H1 (cell line): ENCODE results near the gene SURF2. TPM values are rescaled to one million over a fixed set of nuclear protein-coding genes. Genes with fewer than 3 reads are reported as not detected.

Source experiments
- CTCF ChIA-PET: fragments of 300-600 bp; sonication (Branson Sonifier 250); formaldehyde crosslinking; loops from one replicate; lab custom pipeline; 2021; ENCODE audit not compliant: partially characterized antibody; lab: Charles Lee
- POLR2A ChIA-PET: fragments of 300-600 bp; sonication (Branson Sonifier 250); formaldehyde crosslinking; loops from one replicate; lab custom pipeline; 2021; ENCODE audit warnings: inconsistent platforms; ENCODE audit not compliant: partially characterized antibody; lab: Charles Lee
- DNase-seq, 2 experiments: peaks; one replicate each; pipeline versions ENCODE4 v3.0.0 to v3.0.0-alpha.2; 2010 to 2022; ENCODE audit warnings: low spot score in 2 of 2, low read depth in 1 of 2, mixed read lengths in 1 of 2
- FAIRE-seq: peaks from 2 replicates; lab custom pipeline; 2011; peaks lifted over from hg19 to GRCh38; lab: Jason Lieb, UNC
- H2AFZ ChIP-seq: 2 replicates; pipeline ENCODE4 v1.8.1; 2012; ENCODE audit warnings: low read length, inconsistent platforms
- H2AK5ac ChIP-seq: 2 replicates; pipeline ENCODE4 v1.6.1; 2013; ENCODE audit warnings: low read depth, low read length
- H2BK120ac ChIP-seq: replicated peaks from 2 replicates; pipeline ENCODE3; 2013; ENCODE audit warnings: low read depth, low read length, inconsistent platforms
- H2BK12ac ChIP-seq: 2 replicates; pipeline ENCODE4 v1.6.1; 2013; ENCODE audit warnings: low read depth, low read length
- H2BK15ac ChIP-seq: 2 replicates; pipeline ENCODE4 v1.6.1; 2013; ENCODE audit warnings: low read length
- H2BK20ac ChIP-seq: 2 replicates; pipeline ENCODE4 v1.6.1; 2013; ENCODE audit warnings: low read length
- H2BK5ac ChIP-seq: 2 replicates; pipeline ENCODE4 v1.6.1; 2013; ENCODE audit warnings: low read depth, low read length
- H3K14ac ChIP-seq: 2 replicates; pipeline ENCODE4 v1.6.1; 2013; ENCODE audit warnings: inconsistent platforms; ENCODE audit not compliant: insufficient read length
- H3K18ac ChIP-seq: 2 replicates; pipeline ENCODE4 v1.6.1; 2013; ENCODE audit warnings: low read length; ENCODE audit errors: extremely low read depth
- H3K23ac ChIP-seq: 2 replicates; pipeline ENCODE4 v1.6.1; 2013; ENCODE audit warnings: inconsistent platforms; ENCODE audit not compliant: insufficient read length
- H3K23me2 ChIP-seq: 2 replicates; pipeline ENCODE4 v1.6.1; 2013; ENCODE audit warnings: low read depth, low read length
- H3K27ac ChIP-seq: 2 replicates; pipeline ENCODE4 v1.6.1; 2011; ENCODE audit warnings: low read depth, low read length, inconsistent platforms
- H3K27me3 ChIP-seq, 4 experiments: replicated peaks in 1 of 4; 1 replicate in 1 of 4; 2 replicates in 3 of 4; pipeline versions ENCODE4 v1.6.1 to v1.8.1; 2011 to 2013; ENCODE audit warnings: low read length in 3 of 4, mild to moderate bottlenecking in 3 of 4, inconsistent platforms in 2 of 4, mixed read lengths in 2 of 4, moderate library complexity in 1 of 4; ENCODE audit not compliant: control insufficient read depth in 3 of 4, insufficient read depth in 3 of 4; ENCODE audit errors: extremely low read depth in 1 of 4
- H3K36me3 ChIP-seq, 4 experiments: 2 replicates each; pipeline versions ENCODE4 v1.6.1 to v1.8.1; 2011 to 2013; ENCODE audit warnings: mild to moderate bottlenecking in 4 of 4, low read length in 3 of 4, moderate library complexity in 2 of 4, control low read depth in 1 of 4, inconsistent platforms in 1 of 4; ENCODE audit not compliant: insufficient read depth in 4 of 4, control insufficient read depth in 2 of 4
- H3K4ac ChIP-seq: replicated peaks from 2 replicates; pipeline ENCODE3; 2013; ENCODE audit warnings: low read length, low read depth, mixed read lengths, inconsistent platforms; ENCODE audit not compliant: insufficient read length
- H3K4me1 ChIP-seq, 4 experiments: replicated peaks in 1 of 4; 1 replicate in 1 of 4; 2 replicates in 3 of 4; pipeline versions ENCODE4 v1.6.1 to v1.8.1; 2011 to 2013; ENCODE audit warnings: low read length in 3 of 4, inconsistent platforms in 2 of 4, mixed read lengths in 1 of 4; ENCODE audit not compliant: insufficient read depth in 4 of 4, control insufficient read depth in 3 of 4
- H3K4me2 ChIP-seq, 2 experiments: 2 replicates each; pipeline versions ENCODE4 v1.6.1 to v1.8.1; 2011 to 2013; ENCODE audit warnings: low read depth in 2 of 2, low read length in 2 of 2, control low read depth in 1 of 2, inconsistent platforms in 1 of 2, mild to moderate bottlenecking in 1 of 2; ENCODE audit not compliant: insufficient read depth in 1 of 2
- H3K4me3 ChIP-seq, 4 experiments: fragments of 200-600, 300-600 bp in 1 of 4; sonication (generic), shearing (Covaris generic), sonication (Bioruptor Twin) in 1 of 4; 2 replicates each; pipeline versions ENCODE4 v1.5.1 to v1.8.1; 2011 to 2016; ENCODE audit warnings: low read length in 4 of 4, low read depth in 3 of 4, control low read depth in 2 of 4, inconsistent platforms in 2 of 4, mild to moderate bottlenecking in 2 of 4, mixed read lengths in 1 of 4, moderate library complexity in 1 of 4; ENCODE audit not compliant: insufficient read depth in 2 of 4; ENCODE audit errors: extremely low read depth in 1 of 4
- H3K56ac ChIP-seq: replicated peaks from 2 replicates; pipeline ENCODE3; 2013; ENCODE audit warnings: low read depth, mild to moderate bottlenecking, mixed read lengths, low read length, inconsistent platforms; ENCODE audit not compliant: insufficient read length
- H3K79me1 ChIP-seq: 2 replicates; pipeline ENCODE4 v1.6.1; 2013; ENCODE audit warnings: low read depth, low read length, control low read depth
- H3K79me2 ChIP-seq, 2 experiments: 2 replicates each; pipeline versions ENCODE4 v1.6.1 to v1.8.1; 2012 to 2013; ENCODE audit warnings: low read length in 2 of 2, mild to moderate bottlenecking in 2 of 2, inconsistent platforms in 1 of 2; ENCODE audit not compliant: insufficient read depth in 2 of 2, control insufficient read depth in 1 of 2
- H3K9ac ChIP-seq, 4 experiments: replicated peaks in 1 of 4; 1 replicate in 1 of 4; 2 replicates in 3 of 4; pipeline versions ENCODE4 v1.6.1 to v1.8.1; 2011 to 2013; ENCODE audit warnings: low read depth in 3 of 4, low read length in 3 of 4, control low read depth in 2 of 4, mild to moderate bottlenecking in 2 of 4, moderate library complexity in 2 of 4, inconsistent platforms in 1 of 4; ENCODE audit errors: extremely low read depth in 1 of 4
- H3K9me3 ChIP-seq, 2 experiments: 2 replicates each; pipeline versions ENCODE4 v1.6.1 to v1.8.1; 2012 to 2013; ENCODE audit warnings: mild to moderate bottlenecking in 2 of 2, moderate library complexity in 2 of 2, control low read depth in 1 of 2, inconsistent platforms in 1 of 2, low read depth in 1 of 2, low read length in 1 of 2, mixed read lengths in 1 of 2; ENCODE audit not compliant: insufficient read depth in 2 of 2
- H4K20me1 ChIP-seq, 2 experiments: replicated peaks in 1 of 2; 2 replicates each; pipeline versions ENCODE3 to v1.8.1; 2011 to 2013; ENCODE audit warnings: inconsistent platforms in 2 of 2, low read length in 2 of 2, mild to moderate bottlenecking in 1 of 2; ENCODE audit not compliant: insufficient read depth in 2 of 2, control insufficient read depth in 1 of 2
- H4K5ac ChIP-seq: 2 replicates; pipeline ENCODE4 v1.6.1; 2013; ENCODE audit warnings: low read length, low read depth, mixed read lengths, inconsistent platforms; ENCODE audit not compliant: insufficient read length
- H4K8ac ChIP-seq: 2 replicates; pipeline ENCODE4 v1.8.0; 2013; ENCODE audit warnings: mild to moderate bottlenecking, moderate library complexity, low read length, inconsistent platforms; ENCODE audit not compliant: insufficient read depth; ENCODE audit errors: extremely low read depth
- H4K91ac ChIP-seq: replicated peaks from 2 replicates; pipeline ENCODE3; 2013; ENCODE audit warnings: low read length, mixed read lengths, inconsistent platforms; ENCODE audit not compliant: insufficient read length
- ASH2L ChIP-seq: fragments of 200-600, 300-600 bp; sonication (generic); IDR thresholded peaks from one replicate; pipeline ENCODE4 v1.7.1; 2017; ENCODE audit warnings: low read length
- GABPA ChIP-seq: IDR thresholded peaks from 2 replicates; pipeline ENCODE4 v1.6.1; 2011; ENCODE audit warnings: mild to moderate bottlenecking, low read length, moderate library complexity, borderline replicate concordance; ENCODE audit not compliant: insufficient read depth
- NANOG ChIP-seq: IDR thresholded peaks from 2 replicates; pipeline ENCODE4 v1.6.1; 2011; ENCODE audit warnings: low read length, low read depth, mild to moderate bottlenecking, inconsistent platforms; ENCODE audit not compliant: insufficient read depth, poor library complexity, severe bottlenecking
- POLR2A ChIP-seq, 2 experiments: IDR thresholded peaks; 1 replicate in 1 of 2; 2 replicates in 1 of 2; pipeline ENCODE4 v1.6.1; 2011; ENCODE audit warnings: low read depth in 2 of 2, low read length in 2 of 2, mild to moderate bottlenecking in 2 of 2; ENCODE audit errors: control extremely low read depth in 1 of 2
- POLR2AphosphoS5 ChIP-seq: IDR thresholded peaks from 2 replicates; pipeline ENCODE4 v1.6.1; 2011; ENCODE audit warnings: low read depth, low read length
- SIX5 ChIP-seq: IDR thresholded peaks from 2 replicates; pipeline ENCODE4 v1.6.1; 2011; ENCODE audit warnings: mild to moderate bottlenecking, low read depth, low read length
- SRF ChIP-seq: IDR thresholded peaks from 2 replicates; pipeline ENCODE4 v1.6.1; 2011; ENCODE audit warnings: mild to moderate bottlenecking, low read depth, low read length, moderate library complexity
- ZNF274 ChIP-seq: IDR thresholded peaks from 2 replicates; pipeline ENCODE4 v1.7.0; 2012; ENCODE audit warnings: low read length, borderline replicate concordance; ENCODE audit errors: extremely low read depth
- WGBS, 2 experiments: shearing (Covaris generic) in 1 of 2; methylation state at CpG; one replicate each; pipeline versions ENCODE4 v1.1.6 to v1.1.7; 2013 to 2015; ENCODE audit warnings: low lambda C conversion rate in 2 of 2, mixed read lengths in 2 of 2, inconsistent platforms in 1 of 2, low coverage in 1 of 2, missing lambda C conversion rate in 1 of 2; ENCODE audit not compliant: insufficient replicate concordance in 2 of 2, insufficient coverage in 1 of 2, insufficient read length in 1 of 2; ENCODE audit errors: extremely low coverage in 1 of 2, missing lambda C conversion rate in 1 of 2; 5-methylcytosine and 5-hydroxymethylcytosine counted together
- polyA plus RNA-seq, 7 experiments: library from polyadenylated mRNA; depleted of rRNA in 3 of 7; stranded (reverse) in 5 of 7; unstranded in 2 of 7; fragments of >200 nt in 5 of 7; fragments of 200-250 nt in 2 of 7; gene quantifications; 1 replicate in 5 of 7; 2 replicates in 1 of 7; 4 replicates in 1 of 7; pipeline versions ENCODE4 v1.2.1 to v1.2.3, GENCODE V29; 2011 to 2013; ENCODE audit warnings: missing spikeins in 2 of 7, mixed read lengths in 2 of 7
- total RNA-seq: library from RNA; stranded (reverse); fragmentation: NEBNext Ultra II Directional; extraction: Animal tissue kit (Norgen Biotek cat#: 25700); gene quantifications from 2 replicates; pipeline ENCODE4 v1.2.1, GENCODE V29; 2021

Gene SURF2
- total and polyA plus RNA-seq, 2 of the 8 experiments (the other 6 are each of a cell fraction or from before 2014, with no cell fraction given) = 36.6 to 37.7 TPM

GRCh38 chr9:133327834-133328484 lies 28.4 kb upstream of the SURF2 start:
- Histone ChIP-seq H3K79me2 (no peaks in the 10 kb centered on the region), H3K4ac (no peak overlapping the region), H3K9ac (no peak overlapping the region), H4K20me1 (peaks cover 2 to 10% of the 10 kb centered on the region in 2 experiments), H3K23me2 (no peaks in the 10 kb centered on the region), H3K9me3 (peaks cover 10 to 16% of the 10 kb centered on the region in 2 experiments), H2BK15ac (no peak overlapping the region), H3K79me1 (no peaks in the 10 kb centered on the region; the same call in 1 of the 2 replicates), H4K8ac (no peak overlapping the region), H3K27ac (no peak overlapping the region), H3K14ac (no peak overlapping the region), H3K36me3 (peaks cover 11 to 27% (median 24%) of the 10 kb centered on the region in 4 experiments), H2BK120ac (peak overlapping the region; percentile 33), H3K4me1 (no peaks in the 10 kb centered on the region), H2BK12ac (0 out of 2 replicates have a peak overlapping the region, but pooled peaks have one; percentile 9), H3K23ac (no peak overlapping the region), H3K27me3 (no peaks in the 10 kb centered on the region), H3K4me2 (no peak overlapping the region), H2AK5ac (no peak overlapping the region), H2AFZ (no peak overlapping the region), H4K5ac (no peak overlapping the region), H3K56ac (no peak overlapping the region), H3K18ac (no peak overlapping the region), H3K4me3 (no peak overlapping the region), H4K91ac (no peak overlapping the region), H2BK5ac (peak overlapping the region; percentile 24; the same call in 1 of the 2 replicates), H2BK20ac (no peak overlapping the region)
- 91% methylated on average over 10 of the region's 10 CpGs; no CpG with 5 or more reads in 1 of the 2 experiments for WGBS, 2 experiments
- TF ChIP-seq SIX5 (no peak), POLR2A (IDR thresholded peaks at IDR 0.05; ENCODE audit: control extremely low read depth in 1 of 2, low read depth in 2 of 2, low read length in 2 of 2) (peak in 1 of 2 experiments; percentile 48; a peak in 1 of 3 replicates), ASH2L (no peak), POLR2AphosphoS5 (peak; percentile 50; the same call in 1 of the 2 replicates), GABPA (no peak), ZNF274 (no peak), NANOG (no peak), SRF (no peak)
- DNase-seq = no peak
- FAIRE-seq = no peak
- POLR2A ChIA-PET = no interaction called here
- CTCF ChIA-PET = interaction anchor here (0.8 to 4.2 kb wide), 6 partner anchors 89 to 356 kb away, joined by 3 to 25 read pairs (median 4); no protein-coding TSS in a partner anchor
